ENCODE measurements around the gene ASTN2.

GRCh38 chr9:116687074-116687753, 727.6 kb downstream of the ASTN2 start, which contains the start of gene TRIM32:
- TF ChIP-seq CTCF (IDR thresholded peaks at IDR 0.05) (no peak), POLR2A (IDR thresholded peaks at IDR 0.05) (peak; percentile 40)

Data from prostate gland (tissue), 2 donors.